HG03457 (cell line): ENCODE data around the gene MUC4.
"Not testable (repeated sequence)": the region's sequence is repeated elsewhere in the genome, so short reads cannot be mapped to it uniquely, and the experiment has no call there.

ENCODE experiments used
- ATAC-seq: cut with Tn5 transposase; IDR thresholded peaks from one replicate; pipeline ENCODE4 v1.9.1; 2021; ENCODE audit warnings: moderate number of reproducible peaks; ENCODE audit not compliant: unreplicated experiment

The MUC4 gene

DNA sequence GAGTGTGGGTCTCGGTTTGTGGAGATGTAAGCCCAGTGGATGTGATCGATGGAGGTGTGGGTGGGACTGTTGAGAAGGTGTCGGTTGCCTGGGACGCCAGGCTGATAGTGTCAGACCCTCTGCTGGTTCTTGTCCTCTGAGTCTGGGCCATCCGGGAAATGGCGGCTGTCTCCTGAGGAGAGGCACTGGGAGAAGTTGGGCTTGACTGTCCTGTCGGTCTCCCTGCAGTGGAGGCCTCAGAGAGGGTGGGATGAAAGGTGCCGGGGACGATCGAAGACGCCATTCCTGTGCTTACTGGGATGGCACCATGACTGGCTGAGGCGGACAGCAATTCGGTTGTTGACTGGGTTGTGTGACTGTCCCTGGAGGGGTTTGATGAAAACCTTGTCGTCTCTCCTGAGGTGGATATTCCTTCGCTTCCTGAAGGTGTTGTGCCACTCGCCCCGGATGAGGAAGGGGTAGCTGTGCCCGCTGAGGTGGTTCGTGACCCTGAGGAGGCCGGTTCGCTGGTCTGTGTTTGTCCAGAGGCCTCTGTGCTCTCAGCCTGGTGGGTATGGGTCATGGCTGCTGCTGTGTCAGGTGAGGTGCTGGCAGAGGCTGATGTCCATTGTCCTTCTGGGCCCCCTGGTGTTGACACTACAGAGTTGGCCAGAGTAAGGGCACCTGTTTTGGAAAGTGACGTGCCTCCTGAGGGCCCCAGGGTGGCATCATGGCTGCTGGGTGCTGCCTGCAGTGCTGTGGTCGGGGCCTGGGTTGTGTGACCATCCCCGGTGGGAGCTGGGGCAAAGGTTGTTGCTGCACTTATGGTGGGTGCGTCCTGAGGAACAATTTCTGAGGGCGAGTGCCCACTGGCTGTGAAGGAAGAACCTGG lies 22.8 kb downstream of the MUC4 start:
- ATAC-seq: no peak

DNA sequence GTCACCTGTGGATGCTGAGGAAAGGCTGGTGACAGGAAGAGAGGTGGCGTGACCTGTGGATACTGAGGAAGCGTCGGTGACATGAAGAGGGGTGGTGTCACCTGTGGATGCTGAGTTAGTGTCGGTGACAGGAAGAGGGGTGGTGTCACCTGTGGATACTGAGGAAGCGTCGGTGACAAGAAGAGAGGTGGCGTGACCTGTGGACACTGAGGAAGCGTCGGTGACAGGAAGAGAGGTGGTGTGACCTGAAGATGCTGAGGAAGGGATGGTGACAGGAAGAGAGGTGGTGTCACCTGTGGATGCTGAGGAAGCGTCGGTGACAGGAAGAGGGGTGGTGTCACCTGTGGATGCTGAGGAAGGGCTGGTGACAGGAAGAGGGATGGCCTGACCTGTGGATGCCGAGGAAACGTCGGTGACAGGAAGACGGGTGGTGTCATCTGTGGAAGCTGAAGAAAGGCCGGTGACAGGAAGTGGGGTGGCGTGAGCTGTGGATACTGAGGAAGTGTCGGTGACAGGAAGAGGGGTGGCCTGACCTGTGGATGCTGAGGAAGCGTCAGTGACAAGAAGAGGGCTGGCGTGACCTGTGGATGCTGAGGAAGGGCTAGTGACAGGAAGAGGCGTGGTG lies 25.8 kb downstream of the MUC4 start:
- ATAC-seq: not testable (repeated sequence)

DNA sequence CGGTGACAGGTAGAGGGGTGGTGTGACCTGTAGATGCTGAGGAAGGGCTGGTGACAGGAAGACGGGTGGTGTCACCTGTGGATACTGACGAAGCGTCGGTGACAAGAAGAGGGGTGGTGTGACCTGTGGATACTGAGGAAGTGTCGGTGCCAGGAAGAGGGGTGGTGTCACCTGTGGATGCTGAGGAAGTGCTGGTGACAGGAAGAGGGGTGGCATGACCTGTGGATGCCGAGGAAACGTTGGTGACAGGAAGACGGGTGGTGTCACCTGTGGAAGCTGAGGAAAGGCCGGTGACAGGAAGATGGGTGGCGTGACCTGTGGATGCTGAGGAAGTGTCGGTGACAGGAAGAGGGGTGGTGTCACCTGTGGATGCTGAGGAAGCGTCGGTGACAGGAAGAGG lies 27.7 kb downstream of the MUC4 start:
- not testable (repeated sequence) for ATAC-seq

DNA sequence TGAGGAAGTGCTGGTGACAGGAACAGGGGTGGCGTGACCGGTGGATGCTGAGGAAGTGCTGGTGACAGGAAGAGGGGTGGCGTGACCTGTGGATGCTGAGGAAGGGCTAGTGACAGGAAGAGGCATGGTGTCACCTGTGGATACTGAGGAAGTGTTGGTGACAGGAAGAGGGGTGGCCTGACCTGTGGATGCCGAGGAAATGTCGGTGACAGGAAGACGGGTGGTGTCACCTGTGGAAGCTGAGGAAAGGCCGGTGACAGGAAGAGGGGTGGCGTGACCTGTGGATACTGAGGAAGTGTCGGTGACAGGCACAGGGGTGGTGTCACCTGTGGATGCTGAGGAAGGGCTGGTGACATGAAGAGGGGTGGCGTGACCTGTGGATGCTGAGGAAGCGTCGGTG lies 30.5 kb downstream of the MUC4 start:
- not testable (repeated sequence) for ATAC-seq

DNA sequence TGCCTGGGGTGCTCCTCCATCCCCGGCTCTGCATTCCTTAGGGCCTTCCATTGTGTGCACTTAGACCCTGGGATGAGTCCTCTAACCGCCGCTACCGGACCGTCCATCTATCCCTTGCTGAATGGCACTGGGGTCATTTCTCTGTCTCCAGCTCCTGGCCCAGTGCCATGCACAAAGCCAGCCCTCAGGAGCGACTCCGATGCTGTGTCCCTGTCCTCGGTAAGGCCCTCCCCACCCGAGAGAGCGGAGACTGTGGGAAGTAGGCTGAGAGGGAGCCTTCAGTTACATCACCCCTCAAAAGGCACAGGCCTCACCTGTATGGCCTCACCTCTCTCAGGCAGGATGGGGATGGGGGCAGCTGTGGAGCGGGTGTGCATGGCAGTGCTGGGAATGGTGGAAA lies 33.8 kb downstream of the MUC4 start:
- no peak for ATAC-seq

DNA sequence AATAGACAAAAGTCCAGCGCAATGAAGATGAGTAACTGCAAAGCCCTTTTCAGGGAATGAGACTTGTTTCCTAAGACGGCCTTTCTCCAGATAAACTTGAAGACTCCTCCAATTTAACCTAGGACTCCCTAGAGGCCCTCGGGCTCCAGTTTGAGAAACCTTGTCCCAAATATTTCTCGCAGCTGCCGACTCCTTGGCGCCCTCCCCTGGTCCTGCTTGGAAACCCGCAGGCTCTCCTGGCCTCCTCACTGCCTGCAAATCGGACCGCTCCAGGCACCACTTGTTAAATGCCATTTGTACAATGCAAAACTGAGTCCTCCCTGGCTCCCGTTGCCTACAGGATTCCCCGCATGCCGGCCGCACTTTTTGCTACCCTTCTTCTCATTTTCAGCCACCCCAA lies 36.8 kb downstream of the MUC4 start:
- ATAC-seq: no peak

DNA sequence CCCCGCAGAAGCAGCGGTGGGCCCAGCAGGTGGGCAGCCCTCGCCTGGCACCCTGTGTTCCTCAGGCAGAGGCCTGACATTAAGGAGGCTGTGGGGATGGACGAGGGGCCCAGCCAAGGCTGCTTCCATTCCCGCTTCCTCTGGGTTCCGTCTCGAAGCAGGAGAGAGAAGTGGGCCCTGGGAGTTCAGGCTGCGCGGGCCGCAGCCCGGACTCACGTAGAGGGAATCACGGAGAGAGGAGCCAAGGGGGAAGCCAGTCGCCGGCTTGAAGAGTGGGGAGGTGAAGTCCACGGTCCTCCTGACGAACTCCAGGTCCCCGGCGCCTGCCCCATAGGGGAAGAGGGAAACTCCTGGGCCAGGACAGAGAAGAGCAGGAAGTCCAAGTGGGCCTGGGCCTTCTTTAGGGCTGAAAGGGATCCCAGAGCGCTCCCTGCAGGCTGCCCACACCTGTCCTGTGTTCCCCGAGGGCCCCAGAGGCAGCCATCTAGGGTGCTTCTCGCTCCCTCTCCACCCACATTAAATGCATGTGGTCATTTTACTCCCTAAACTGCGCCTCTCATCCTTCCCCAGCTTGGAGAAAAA lies 37.7 kb downstream of the MUC4 start:
- no peak for ATAC-seq

DNA sequence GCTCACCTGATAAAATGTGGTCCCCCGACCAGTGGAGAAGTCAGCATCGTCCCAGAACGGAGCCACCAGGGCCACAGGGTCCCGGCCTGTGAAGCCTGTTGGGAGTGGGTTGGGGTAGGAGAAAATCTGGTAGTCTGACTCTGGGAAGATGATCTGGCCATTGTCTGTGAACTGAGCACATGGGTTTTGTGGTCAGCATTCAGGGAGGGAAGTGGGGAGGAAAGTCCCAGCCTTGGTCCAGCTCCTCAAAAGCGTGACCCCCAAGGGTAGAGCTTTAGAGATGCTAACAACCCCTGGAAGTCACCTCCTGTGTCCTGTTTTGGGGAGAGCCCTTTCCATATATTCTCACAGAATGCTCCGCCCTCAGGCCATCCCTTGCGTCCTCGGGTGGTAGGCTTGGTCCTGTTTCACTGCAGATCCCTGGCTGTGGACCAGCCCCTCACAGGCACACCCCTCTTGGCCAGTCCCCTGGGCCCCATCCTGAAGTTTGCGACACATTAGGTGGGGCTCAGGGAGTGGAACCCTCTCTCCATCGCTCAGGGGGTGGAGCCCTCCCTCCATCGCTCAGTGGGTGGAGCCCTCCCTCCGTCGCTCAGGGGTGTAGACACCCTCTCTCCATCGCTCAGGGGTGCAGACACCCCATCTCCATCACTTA lies 40.0 kb downstream of the MUC4 start:
- no peak for ATAC-seq

DNA sequence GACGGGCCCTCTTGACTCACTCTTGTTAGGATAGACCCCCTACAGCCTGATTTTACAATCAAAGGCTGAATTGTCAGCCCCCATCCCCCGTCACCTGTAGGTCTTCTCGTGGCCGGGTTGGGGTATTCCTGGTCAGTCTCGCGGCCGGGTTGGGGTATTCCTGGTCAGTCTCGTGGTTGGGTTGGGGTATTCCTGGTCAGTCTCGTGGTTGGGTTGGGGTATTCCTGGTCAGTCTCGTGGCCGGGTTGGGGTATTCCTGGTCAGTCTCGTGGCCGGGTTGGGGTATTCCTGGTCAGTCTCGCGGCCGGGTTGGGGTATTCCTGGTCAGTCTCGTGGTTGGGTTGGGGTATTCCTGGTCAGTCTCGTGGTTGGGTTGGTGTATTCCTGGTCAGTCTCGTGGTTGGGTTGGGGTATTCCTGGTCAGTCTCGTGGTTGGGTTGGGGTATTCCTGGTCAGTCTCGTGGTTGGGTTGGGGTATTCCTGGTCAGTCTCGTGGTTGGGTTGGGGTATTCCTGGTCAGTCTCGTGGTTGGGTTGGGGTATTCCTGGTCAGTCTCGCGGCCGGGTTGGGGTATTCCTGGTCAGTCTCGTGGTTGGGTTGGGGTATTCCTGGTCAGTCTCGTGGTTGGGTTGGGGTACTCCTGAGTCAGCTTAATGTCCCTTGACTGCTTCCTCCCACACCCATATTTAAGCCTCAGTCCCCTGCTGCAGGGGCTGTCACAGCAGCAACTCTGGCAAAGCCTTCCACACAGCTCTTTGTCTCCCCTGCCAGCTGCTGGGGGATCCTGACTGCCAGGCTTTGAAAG lies 40.7 kb downstream of the MUC4 start:
- not testable (repeated sequence) for ATAC-seq

DNA sequence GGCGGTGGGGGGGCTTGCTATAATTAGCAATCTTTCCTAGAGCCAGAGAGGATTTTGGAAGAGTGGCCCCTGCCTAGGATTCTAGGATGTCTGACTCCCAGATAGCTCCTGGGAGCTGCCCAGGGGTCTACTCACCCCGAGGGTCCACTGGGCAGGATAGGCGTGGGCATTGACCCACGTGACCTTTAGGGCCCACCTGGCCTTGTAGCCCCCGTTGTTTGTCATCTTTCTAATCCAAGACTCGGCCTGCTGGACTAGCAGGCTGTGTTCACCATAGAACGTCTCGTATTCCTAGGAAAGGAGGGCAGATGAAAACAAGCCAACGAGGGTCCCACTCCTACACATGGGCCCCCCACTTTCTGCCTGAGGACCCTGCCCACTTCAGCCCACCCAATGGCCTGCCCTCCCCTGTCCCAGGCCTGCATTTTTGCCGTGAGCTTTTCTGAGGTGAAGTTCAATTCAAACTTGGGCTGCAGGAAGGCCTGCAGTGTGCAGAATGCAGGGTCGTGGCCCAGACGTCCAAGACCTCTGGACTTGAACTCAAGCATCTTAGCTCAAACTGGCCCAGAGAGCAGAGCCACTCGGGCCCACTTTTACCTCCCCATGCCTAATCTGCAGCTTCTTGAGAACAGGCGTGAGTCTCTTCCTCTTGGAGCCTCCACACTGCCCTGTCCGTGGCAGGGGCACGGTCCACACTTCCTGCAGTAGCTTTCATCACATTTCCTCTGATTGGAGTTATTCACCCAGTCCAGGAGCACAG lies 41.5 kb downstream of the MUC4 start:
- no peak for ATAC-seq

DNA sequence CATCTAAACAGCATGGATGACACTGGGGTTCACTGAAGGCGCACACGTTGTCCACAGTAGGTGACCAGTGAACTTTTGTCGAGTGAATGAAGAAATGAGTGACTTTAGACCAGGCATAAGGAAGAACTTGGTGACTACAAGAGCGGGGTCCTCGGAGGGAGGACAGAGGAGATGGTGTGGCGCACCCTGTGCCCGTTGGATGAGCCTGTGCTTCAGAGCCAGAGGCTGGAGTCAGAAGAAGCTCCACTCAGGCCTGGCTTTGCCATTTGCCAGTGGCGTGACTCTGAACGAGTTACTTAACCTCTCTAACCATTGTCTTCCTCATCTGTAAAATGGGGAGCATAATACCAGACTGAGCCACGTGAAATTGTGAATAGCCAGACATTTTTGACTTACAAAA lies 42.2 kb downstream of the MUC4 start:
- no peak for ATAC-seq

DNA sequence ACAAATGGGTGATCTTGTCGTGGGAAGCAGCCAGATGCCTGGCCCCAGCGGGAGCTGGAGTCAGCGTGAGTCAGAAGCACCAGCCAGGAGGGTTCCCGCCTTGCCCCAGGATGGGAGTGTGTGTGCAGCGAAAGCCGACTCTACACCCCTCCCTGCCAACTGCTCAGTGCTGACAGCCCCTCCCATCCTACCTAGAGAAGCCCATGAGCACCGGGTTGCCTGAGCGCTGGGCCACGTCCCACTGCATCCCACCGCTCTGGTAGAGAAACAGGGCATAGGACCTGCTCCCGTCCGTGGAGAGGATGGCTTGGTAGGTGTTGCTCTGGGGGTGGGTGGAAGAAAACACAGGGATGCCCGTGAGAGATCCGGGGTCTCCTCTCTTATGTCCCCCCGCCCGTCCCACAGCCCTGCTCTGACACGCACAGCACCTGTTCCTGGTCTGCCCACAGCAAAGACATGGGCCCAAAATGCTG lies 42.9 kb downstream of the MUC4 start:
- no peak for ATAC-seq

DNA sequence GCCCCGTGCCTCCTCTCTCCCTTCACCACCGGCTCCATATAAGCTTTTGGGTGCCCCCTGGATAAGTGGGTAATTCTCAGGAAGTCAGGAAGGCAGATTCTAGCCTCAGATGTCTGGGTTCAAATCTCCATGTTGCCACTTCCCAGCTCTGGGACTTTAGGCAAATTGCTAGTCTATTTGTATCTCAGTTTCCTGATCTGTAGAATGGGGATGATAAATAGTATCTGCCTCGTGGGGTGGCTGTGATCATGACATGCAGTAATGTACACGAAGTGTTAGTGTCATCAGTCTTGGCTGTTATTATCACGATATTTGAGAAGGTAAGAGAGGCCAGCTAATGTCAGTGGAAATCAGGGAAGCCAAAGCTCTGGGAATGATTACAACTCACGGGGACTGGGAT lies 43.3 kb downstream of the MUC4 start:
- ATAC-seq: no peak

DNA sequence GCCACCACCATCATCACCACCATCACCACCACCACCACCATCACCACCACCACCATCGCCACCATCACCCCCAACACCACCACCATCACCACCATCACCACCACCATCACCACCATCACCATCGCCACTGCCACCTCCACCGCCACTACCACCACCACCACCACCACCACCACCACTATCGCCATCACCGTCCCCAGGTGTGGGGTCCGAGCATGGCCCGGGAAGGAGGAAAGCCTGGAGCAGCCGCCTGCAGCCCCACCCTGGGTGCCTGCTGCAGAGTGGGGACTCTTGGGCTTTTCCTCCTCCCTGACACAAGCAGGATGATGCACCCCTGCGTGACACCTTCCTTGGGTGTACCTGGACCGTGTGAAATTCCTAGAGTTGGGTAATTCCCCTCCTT lies 43.9 kb downstream of the MUC4 start:
- ATAC-seq: no peak

DNA sequence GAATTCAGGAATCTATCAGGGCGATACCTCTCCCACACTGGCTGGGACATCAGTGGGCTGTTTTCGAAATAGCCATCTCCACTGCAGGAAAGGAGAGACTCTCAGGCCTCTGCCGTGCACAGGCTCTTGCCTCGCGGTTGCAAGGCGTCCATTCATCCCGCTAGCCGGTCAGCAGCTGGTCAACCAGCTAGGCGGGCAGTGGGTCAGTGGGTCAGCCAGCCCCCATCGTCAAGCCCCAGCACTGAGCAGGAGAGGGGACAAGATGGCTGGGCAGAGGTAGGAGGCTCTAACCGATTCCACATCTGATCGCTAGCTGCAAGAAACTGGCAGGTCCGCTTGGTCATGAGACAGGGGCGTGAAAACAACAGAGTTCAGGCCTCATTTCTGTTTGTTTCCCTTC lies 45.1 kb downstream of the MUC4 start:
- ATAC-seq: no peak

DNA sequence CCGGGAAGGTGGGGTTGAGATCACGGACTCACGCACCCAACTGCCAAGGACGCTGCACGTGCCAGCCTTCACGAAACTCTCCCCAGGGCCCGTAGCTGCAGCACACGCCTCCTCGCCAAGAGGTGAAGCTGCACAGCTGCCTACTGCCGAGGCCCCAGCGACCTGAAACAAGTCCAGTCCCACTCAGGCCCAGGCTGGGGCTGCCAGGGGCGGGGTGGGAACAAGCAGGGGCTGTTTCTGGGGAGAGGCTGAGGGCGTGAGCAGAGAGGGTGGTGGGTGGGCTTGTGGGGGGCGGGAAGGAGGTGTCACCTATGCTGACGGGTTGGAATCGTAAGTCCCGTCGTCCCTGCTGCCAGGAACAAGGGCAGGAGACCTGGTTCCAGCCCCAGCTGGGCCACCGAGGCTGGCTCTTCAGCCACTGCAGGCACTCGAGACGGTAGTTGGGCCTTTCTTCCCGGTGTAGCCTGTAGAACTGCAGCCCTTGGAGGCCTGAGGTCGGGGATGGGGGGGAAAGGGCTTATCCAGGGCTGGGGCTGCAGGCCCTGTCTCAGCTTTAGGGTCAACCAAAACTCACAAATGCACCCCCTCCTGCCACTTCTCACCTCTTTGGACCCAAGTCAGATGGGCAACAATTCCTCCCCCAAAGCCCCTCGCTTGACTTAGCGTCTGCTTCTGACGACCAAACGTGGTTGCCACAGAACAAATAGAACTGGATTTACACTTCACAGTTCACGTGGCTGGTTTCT lies 46.6 kb downstream of the MUC4 start:
- ATAC-seq: no peak

DNA sequence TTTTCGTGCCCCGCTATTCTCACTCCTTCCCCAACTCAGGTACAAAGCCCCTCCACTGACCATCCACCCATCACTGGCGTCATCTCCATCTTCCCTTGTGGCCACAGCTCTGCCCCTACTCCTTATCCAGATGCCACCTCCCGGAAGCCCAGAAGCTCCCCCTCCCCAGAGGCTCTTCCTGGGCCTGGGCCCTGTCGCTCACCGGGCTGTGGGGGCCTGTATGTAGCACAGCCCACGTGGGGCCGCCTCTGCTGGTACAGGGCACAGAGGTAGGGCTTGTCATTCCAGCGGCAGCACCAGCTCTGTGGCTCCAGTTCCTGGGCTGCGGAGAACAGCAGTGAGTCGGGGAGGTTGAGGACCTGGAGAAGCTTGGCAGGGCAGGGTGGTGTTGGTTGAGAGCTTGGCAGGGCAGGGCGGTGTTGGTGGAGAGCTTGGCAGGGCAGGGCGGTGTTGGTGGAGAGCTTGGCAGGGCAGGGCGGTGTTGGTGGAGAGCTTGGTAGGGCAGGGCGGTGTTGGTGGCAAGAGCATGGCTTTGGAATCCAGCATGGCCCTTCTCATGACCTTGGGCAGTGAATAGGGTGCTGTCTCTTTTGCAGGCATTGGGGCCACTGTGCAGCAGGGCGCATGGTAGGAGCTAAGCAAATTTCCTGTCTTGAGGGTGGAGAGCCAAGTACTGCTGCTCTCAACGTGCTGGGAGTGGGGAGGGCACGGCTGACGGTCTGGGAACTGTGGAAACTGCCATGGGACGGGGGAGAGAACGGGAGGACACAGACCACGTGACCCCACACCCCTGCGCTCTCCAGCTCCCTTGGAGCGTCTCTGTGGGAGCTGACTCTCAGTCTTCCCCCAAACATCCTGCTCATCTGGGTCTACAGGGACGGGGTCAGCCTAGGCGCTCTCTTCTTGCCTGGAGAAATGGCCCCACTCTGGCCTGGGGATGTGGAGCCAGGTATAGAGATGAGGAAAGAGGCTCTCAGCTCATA lies 47.6 kb downstream of the MUC4 start:
- ATAC-seq: no peak
